ENCODE measurements around the gene EEA1. TPM values are rescaled to one million over a fixed set of nuclear protein-coding genes. Genes with fewer than 3 reads are reported as not detected.

Gene EEA1
- total RNA-seq, 2 experiments from 2014 or later, result 3.0 to 11.9 TPM

DNA sequence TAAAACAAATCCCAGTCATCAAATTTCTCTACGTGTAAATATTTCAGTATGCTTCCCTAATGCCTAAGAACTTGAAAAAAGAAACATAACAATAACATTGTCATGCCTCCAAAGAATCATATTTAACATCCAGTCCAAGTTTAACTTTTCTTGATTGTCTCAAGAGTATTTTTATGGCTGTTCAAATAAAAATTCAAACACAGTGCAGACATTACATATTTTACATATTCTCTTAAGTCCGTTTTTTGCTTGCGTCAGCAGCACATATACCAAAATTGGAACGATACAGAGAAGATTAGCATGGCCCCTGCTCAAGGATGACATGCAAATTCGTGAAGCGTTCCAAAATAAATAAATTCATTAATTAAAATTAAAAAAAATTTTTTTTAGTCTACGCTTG lies 23.3 kb upstream of the EEA1 start:
- CTCF ChIA-PET (ENCODE audit: unreplicated experiment), result no interaction called here
- TF ChIP-seq CTCF (conservative IDR thresholded peaks at IDR 0.05; ENCODE audit: low read length) (no peak), EZH2phosphoT487 (IDR thresholded peaks at IDR 0.05; ENCODE audit: borderline replicate concordance, low read depth, low read length) (no peak)
- intact Hi-C loops (cut with micrococcal nuclease; ENCODE audit: unreplicated experiment), result no loop called here

GRCh38 chr12:92951006-92951405 lies 21.9 kb upstream of the EEA1 start:
- no peaks in the 10 kb centered on the region for H3K79me2 ChIP-seq (ENCODE audit: insufficient read depth, low read depth, low read length)
- CTCF ChIA-PET (ENCODE audit: unreplicated experiment), result no interaction called here
- H2AFZ ChIP-seq (ENCODE audit: low read length), result no peak overlapping the region
- POLR2A ChIA-PET, result no interaction called here
- H3K9me2 ChIP-seq (ENCODE audit: insufficient read depth, low read length), result no peaks in the 10 kb centered on the region
- H3K36me3 ChIP-seq (ENCODE audit: insufficient read depth, low read length), result no peaks in the 10 kb centered on the region
- no peaks in the 10 kb centered on the region for H3K9me3 ChIP-seq (ENCODE audit: low read length)
- H3K4me2 ChIP-seq (ENCODE audit: low read length), result no peak overlapping the region
- TF ChIP-seq CTCF (conservative IDR thresholded peaks at IDR 0.05; ENCODE audit: low read length), result no peak
- TF ChIP-seq EZH2phosphoT487 (IDR thresholded peaks at IDR 0.05; ENCODE audit: borderline replicate concordance, low read depth, low read length), result no peak
- no peaks in the 10 kb centered on the region for H3K4me1 ChIP-seq (ENCODE audit: insufficient read depth, low read length, poor library complexity, severe bottlenecking)
- no peaks in the 10 kb centered on the region for H4K20me1 ChIP-seq (ENCODE audit: insufficient read depth, low read length)
- BruUV-seq (replicated peaks), result no TSS peak
- no peak for DNase-seq (ENCODE audit: low spot score)
- intact Hi-C loops (cut with micrococcal nuclease; ENCODE audit: unreplicated experiment), result no loop called here
- H3K27ac ChIP-seq (ENCODE audit: low read depth, low read length, poor library complexity, severe bottlenecking), result no peak overlapping the region
- H3K4me3 ChIP-seq (ENCODE audit: low read depth, low read length, poor library complexity, severe bottlenecking), result no peak overlapping the region

More for the DNA sequence above, 23.3 kb upstream of the EEA1 start:
- Histone ChIP-seq H2AFZ (ENCODE audit: low read length) (no peak overlapping the region), H4K20me1 (ENCODE audit: insufficient read depth, low read length) (no peaks in the 10 kb centered on the region), H3K4me1 (ENCODE audit: insufficient read depth, low read length, poor library complexity, severe bottlenecking) (no peaks in the 10 kb centered on the region), H3K4me2 (ENCODE audit: low read length) (no peak overlapping the region), H3K9me3 (ENCODE audit: low read length) (no peaks in the 10 kb centered on the region), H3K79me2 (ENCODE audit: insufficient read depth, low read depth, low read length) (no peaks in the 10 kb centered on the region), H3K36me3 (ENCODE audit: insufficient read depth, low read length) (no peaks in the 10 kb centered on the region), H3K27ac (ENCODE audit: low read depth, low read length, poor library complexity, severe bottlenecking) (no peak overlapping the region), H3K4me3 (ENCODE audit: low read depth, low read length, poor library complexity, severe bottlenecking) (no peak overlapping the region), H3K9me2 (ENCODE audit: insufficient read depth, low read length) (no peaks in the 10 kb centered on the region)
- no peak for DNase-seq (ENCODE audit: low spot score)
- POLR2A ChIA-PET, result no interaction called here
- BruUV-seq (replicated peaks), result no TSS peak

- CTCF ChIA-PET (ENCODE audit: unreplicated experiment), result no interaction called here
- TF ChIP-seq CTCF (conservative IDR thresholded peaks at IDR 0.05; ENCODE audit: low read length), result no peak
- TF ChIP-seq EZH2phosphoT487 (IDR thresholded peaks at IDR 0.05; ENCODE audit: borderline replicate concordance, low read depth, low read length), result no peak
Observed at GRCh38 chr12:92950011-92950410, 20.9 kb upstream of the EEA1 start.

More at GRCh38 chr12:92950011-92950410, 20.9 kb upstream of the EEA1 start:
- Histone ChIP-seq H3K4me2 (ENCODE audit: low read length) (no peak overlapping the region), H3K36me3 (ENCODE audit: insufficient read depth, low read length) (no peaks in the 10 kb centered on the region), H2AFZ (ENCODE audit: low read length) (no peak overlapping the region), H4K20me1 (ENCODE audit: insufficient read depth, low read length) (no peaks in the 10 kb centered on the region), H3K4me3 (ENCODE audit: low read depth, low read length, poor library complexity, severe bottlenecking) (no peak overlapping the region), H3K9me3 (ENCODE audit: low read length) (no peaks in the 10 kb centered on the region), H3K9me2 (ENCODE audit: insufficient read depth, low read length) (no peaks in the 10 kb centered on the region), H3K4me1 (ENCODE audit: insufficient read depth, low read length, poor library complexity, severe bottlenecking) (no peaks in the 10 kb centered on the region), H3K27ac (ENCODE audit: low read depth, low read length, poor library complexity, severe bottlenecking) (no peak overlapping the region), H3K79me2 (ENCODE audit: insufficient read depth, low read depth, low read length) (no peaks in the 10 kb centered on the region)
- intact Hi-C loops (cut with micrococcal nuclease; ENCODE audit: unreplicated experiment), result no loop called here
- POLR2A ChIA-PET, result no interaction called here
- DNase-seq (ENCODE audit: low spot score), result no peak
- no TSS peak for BruUV-seq (replicated peaks)
